Measurements from ENCODE around the gene BRD9.

DNA sequence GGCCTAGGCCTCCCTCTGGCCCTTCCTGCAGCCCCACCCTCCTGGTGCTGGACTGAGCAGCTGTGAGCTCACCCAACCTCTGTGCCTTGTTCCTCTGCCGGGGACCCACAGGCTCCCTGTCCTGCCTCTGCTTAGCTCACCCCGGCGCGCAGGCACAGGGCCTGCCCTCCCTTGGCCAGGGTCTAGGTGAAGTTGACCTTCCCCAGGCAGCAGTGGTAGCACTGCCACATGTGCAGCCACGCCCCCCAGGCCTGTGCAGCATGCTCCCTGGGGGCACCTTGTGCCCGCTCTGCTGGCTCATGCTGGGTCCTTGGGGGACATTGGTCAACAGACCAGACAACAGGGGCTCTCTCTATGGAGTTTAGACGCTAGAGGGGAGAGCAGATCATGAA is 18.2 kb upstream of the BRD9 start:
- TF ChIP-seq, protein P1, sequence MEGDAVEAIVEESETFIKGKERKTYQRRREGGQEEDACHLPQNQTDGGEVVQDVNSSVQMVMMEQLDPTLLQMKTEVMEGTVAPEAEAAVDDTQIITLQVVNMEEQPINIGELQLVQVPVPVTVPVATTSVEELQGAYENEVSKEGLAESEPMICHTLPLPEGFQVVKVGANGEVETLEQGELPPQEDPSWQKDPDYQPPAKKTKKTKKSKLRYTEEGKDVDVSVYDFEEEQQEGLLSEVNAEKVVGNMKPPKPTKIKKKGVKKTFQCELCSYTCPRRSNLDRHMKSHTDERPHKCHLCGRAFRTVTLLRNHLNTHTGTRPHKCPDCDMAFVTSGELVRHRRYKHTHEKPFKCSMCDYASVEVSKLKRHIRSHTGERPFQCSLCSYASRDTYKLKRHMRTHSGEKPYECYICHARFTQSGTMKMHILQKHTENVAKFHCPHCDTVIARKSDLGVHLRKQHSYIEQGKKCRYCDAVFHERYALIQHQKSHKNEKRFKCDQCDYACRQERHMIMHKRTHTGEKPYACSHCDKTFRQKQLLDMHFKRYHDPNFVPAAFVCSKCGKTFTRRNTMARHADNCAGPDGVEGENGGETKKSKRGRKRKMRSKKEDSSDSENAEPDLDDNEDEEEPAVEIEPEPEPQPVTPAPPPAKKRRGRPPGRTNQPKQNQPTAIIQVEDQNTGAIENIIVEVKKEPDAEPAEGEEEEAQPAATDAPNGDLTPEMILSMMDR (IDR thresholded peaks at IDR 0.05; ENCODE audit: low read depth, low read length, poor library complexity, severe bottlenecking), result no peak
- no peak for TF ChIP-seq EZH2phosphoT487 (IDR thresholded peaks at IDR 0.05; ENCODE audit: borderline replicate concordance, low read length)
